HepG2 (cell line): ENCODE data around the gene MXD1. TPM values are rescaled to one million over a fixed set of nuclear protein-coding genes. Genes with fewer than 3 reads are reported as not detected.
A peak's percentile ranks its signal among the peaks of the same experiment; 100 is the strongest.

Experiments used
- HNRNPLL ChIP-seq: fragments of 200-400 bp; formaldehyde crosslinking; IDR thresholded peaks from 2 replicates; pipeline ENCODE4 v1.6.1; 2017; ENCODE audit warnings: mild to moderate bottlenecking, low read depth, low read length; ENCODE audit not compliant: poor library complexity, severe bottlenecking
- KDM4B ChIP-seq: sonication (generic); formaldehyde crosslinking; IDR thresholded peaks from 2 replicates; pipeline ENCODE4 v1.4.0; 2020; ENCODE audit warnings: missing genetic modification reagents
- PBX2 ChIP-seq: IDR thresholded peaks from 2 replicates; pipeline ENCODE4 v1.6.1; 2016; ENCODE audit warnings: control low read depth
- PBX3 ChIP-seq: sonication (generic); formaldehyde crosslinking; IDR thresholded peaks from 2 replicates; pipeline ENCODE4 v1.8.1; 2023; ENCODE audit warnings: missing genetic modification reagents, inconsistent platforms, borderline replicate concordance
- PREB ChIP-seq: sonication (generic); formaldehyde crosslinking; IDR thresholded peaks from 2 replicates; pipeline ENCODE4 v1.4.0; 2020; ENCODE audit warnings: missing genetic modification reagents
- SMARCE1 ChIP-seq: fragments of 450-650 bp; IDR thresholded peaks from 2 replicates; pipeline ENCODE4 v1.6.1; 2017; ENCODE audit warnings: borderline replicate concordance
- SNAPC4 ChIP-seq: sonication (generic); formaldehyde crosslinking; IDR thresholded peaks from 2 replicates; pipeline ENCODE4 v1.4.0; 2020; ENCODE audit warnings: mild to moderate bottlenecking, missing genetic modification reagents
- STAT5B ChIP-seq: sonication (generic); formaldehyde crosslinking; IDR thresholded peaks from 2 replicates; pipeline ENCODE4 v1.4.0; 2020; ENCODE audit warnings: missing genetic modification reagents
- ZNF335 ChIP-seq: sonication (generic); formaldehyde crosslinking; IDR thresholded peaks from 2 replicates; pipeline ENCODE4 v1.4.0; 2020; ENCODE audit warnings: missing genetic modification reagents
- ZNF598 ChIP-seq: sonication (generic); formaldehyde crosslinking; IDR thresholded peaks from 2 replicates; pipeline ENCODE4 v1.5.1; 2020; ENCODE audit warnings: mild to moderate bottlenecking, missing genetic modification reagents, borderline replicate concordance
- ZNF678 ChIP-seq: sonication (generic); formaldehyde crosslinking; IDR thresholded peaks from 2 replicates; pipeline ENCODE4 v1.4.0; 2020; ENCODE audit warnings: mild to moderate bottlenecking, missing genetic modification reagents
- ZSCAN5A ChIP-seq: sonication (generic); formaldehyde crosslinking; IDR thresholded peaks from 2 replicates; pipeline ENCODE4 v1.8.0; 2022; ENCODE audit warnings: mild to moderate bottlenecking, missing genetic modification reagents, borderline replicate concordance
- polyA plus RNA-seq, 8 experiments: library from polyadenylated mRNA; depleted of rRNA in 3 of 8; stranded (reverse) in 7 of 8; unstranded in 1 of 8; fragments of >200 nt; fragmentation: Illumina TruSeq in 4 of 8; extraction: Trizol in 4 of 8; gene quantifications; 2 replicates each; pipeline versions ENCODE4 v1.2.1 to v1.2.3, GENCODE V29; 2011 to 2016; ENCODE audit warnings: low read depth in 4 of 8, missing spikeins in 1 of 8, mixed read lengths in 1 of 8; ENCODE audit not compliant: insufficient read depth in 1 of 8
- total RNA-seq, 5 experiments: library from RNA; depleted of rRNA; stranded (reverse); fragments of >200 nt; fragmentation: Illumina TruSeq; extraction: Trizol; gene quantifications; 2 replicates each; pipeline ENCODE4 v1.2.3, GENCODE V29; 2016; ENCODE audit warnings: low read depth in 1 of 5

Gene MXD1
- total and polyA plus RNA-seq, 2 of the 13 experiments (the other 11 are each of a cell fraction or from before 2014, with no cell fraction given): 6.4 to 14.9 TPM

- no peak for TF ChIP-seq PBX3 (CRISPR knock-in tag)
- no peak for TF ChIP-seq PREB
- TF ChIP-seq ZNF335 (CRISPR knock-in tag): no peak
- TF ChIP-seq PBX2 (CRISPR knock-in tag): no peak
- TF ChIP-seq KDM4B: 0 out of 2 replicates have a peak, but pooled peaks have one; percentile 57
- no peak for TF ChIP-seq SMARCE1
- TF ChIP-seq ZNF598 (CRISPR knock-in tag): no peak; the same call in 1 of the 2 replicates
- peak; percentile 37 for TF ChIP-seq HNRNPLL
- TF ChIP-seq ZNF678 (CRISPR knock-in tag): no peak
- no peak for TF ChIP-seq SNAPC4 (CRISPR knock-in tag)
- TF ChIP-seq STAT5B: no peak
- no peak for TF ChIP-seq ZSCAN5A (CRISPR knock-in tag)
Measured at GRCh38 chr2:69914950-69915945, at the start of gene MXD1 (continued).
